Measurements from ENCODE around the gene PRG2. TPM values are rescaled to one million over a fixed set of nuclear protein-coding genes. Genes with fewer than 3 reads are reported as not detected.

Gene PRG2
- total RNA-seq, 1 experiment from 2014 or later = 0.57 TPM

- H3K27ac Mint-ChIP-seq = no peak overlapping the region
- TF ChIP-seq ZNF138 (CRISPR knock-in tag; conservative IDR thresholded peaks at IDR 0.05) (no peak), ELF4 (CRISPR knock-in tag; IDR thresholded peaks at IDR 0.05; ENCODE audit: low read depth) (no peak), MAX (CRISPR knock-in tag; IDR thresholded peaks at IDR 0.05) (no peak), ZNF317 (CRISPR knock-in tag; IDR thresholded peaks at IDR 0.05; ENCODE audit: borderline replicate concordance, low read depth) (no peak), ZSCAN18 (CRISPR knock-in tag; IDR thresholded peaks at IDR 0.05) (no peak), TEAD4 (CRISPR knock-in tag; IDR thresholded peaks at IDR 0.05) (no peak), NFE2L1 (CRISPR knock-in tag; IDR thresholded peaks at IDR 0.05) (no peak), NR2C2 (CRISPR knock-in tag; IDR thresholded peaks at IDR 0.05) (no peak), RELA (CRISPR knock-in tag; IDR thresholded peaks at IDR 0.05; ENCODE audit: borderline replicate concordance) (no peak), NFYB (CRISPR knock-in tag; conservative IDR thresholded peaks at IDR 0.05; ENCODE audit: low read depth) (no peak), ZNF281 (CRISPR knock-in tag; IDR thresholded peaks at IDR 0.05) (no peak), TEAD1 (CRISPR knock-in tag; IDR thresholded peaks at IDR 0.05) (no peak)
- TF ChIP-seq, protein P1, sequence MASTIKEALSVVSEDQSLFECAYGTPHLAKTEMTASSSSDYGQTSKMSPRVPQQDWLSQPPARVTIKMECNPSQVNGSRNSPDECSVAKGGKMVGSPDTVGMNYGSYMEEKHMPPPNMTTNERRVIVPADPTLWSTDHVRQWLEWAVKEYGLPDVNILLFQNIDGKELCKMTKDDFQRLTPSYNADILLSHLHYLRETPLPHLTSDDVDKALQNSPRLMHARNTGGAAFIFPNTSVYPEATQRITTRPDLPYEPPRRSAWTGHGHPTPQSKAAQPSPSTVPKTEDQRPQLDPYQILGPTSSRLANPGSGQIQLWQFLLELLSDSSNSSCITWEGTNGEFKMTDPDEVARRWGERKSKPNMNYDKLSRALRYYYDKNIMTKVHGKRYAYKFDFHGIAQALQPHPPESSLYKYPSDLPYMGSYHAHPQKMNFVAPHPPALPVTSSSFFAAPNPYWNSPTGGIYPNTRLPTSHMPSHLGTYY (CRISPR knock-in tag; IDR thresholded peaks at IDR 0.05) = no peak
- TF ChIP-seq, protein P2, sequence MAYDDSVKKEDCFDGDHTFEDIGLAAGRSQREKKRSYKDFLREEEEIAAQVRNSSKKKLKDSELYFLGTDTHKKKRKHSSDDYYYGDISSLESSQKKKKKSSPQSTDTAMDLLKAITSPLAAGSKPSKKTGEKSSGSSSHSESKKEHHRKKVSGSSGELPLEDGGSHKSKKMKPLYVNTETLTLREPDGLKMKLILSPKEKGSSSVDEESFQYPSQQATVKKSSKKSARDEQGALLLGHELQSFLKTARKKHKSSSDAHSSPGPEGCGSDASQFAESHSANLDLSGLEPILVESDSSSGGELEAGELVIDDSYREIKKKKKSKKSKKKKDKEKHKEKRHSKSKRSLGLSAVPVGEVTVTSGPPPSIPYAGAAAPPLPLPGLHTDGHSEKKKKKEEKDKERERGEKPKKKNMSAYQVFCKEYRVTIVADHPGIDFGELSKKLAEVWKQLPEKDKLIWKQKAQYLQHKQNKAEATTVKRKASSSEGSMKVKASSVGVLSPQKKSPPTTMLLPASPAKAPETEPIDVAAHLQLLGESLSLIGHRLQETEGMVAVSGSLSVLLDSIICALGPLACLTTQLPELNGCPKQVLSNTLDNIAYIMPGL (CRISPR knock-in tag; IDR thresholded peaks at IDR 0.05) = no peak
- ChIA-PET POLR2A (no interaction called here), CTCF (interaction anchor here (1.7 kb wide), 1 partner anchor 29 kb away, joined by 9 read pairs; no protein-coding TSS in a partner anchor)
- no peak overlapping the region for H3K4me3 Mint-ChIP-seq
- ATAC-seq (no peak), DNase-seq (ENCODE audit: low spot score) (no peak)
- H3K27me3 Mint-ChIP-seq (ENCODE audit: low read depth) = peaks cover 38% of the 10 kb centered on the region
- no peaks in the 10 kb centered on the region for H3K9me3 Mint-ChIP-seq
- peaks cover 8% of the 10 kb centered on the region for H3K36me3 Mint-ChIP-seq
- H3K4me1 Mint-ChIP-seq = peaks cover 29% of the 10 kb centered on the region
Measured at GRCh38 chr11:57428643-57429042, 38.2 kb upstream of the PRG2 start.

DNA sequence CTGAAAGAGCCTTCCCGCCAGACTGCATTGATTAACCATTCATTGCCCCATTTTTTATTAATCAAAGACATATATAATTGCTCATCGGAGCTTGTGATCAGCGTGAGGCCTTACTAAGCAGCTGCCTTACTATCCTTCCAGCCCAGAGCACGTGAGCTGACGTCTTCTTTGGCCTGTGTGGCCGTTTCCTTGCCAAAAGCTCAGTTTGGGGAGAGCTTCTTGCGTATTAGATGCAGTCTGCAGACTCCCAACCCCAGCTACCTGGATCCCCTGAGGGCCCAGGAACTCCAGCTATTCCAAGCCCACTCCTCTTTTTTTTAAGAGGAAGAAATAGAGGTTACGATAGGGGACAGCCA, 37.3 kb upstream of the PRG2 start:
- POLR2A ChIA-PET = no interaction called here
- Mint-ChIP-seq H3K4me1 (peaks cover 29% of the 10 kb centered on the region), H3K27me3 (ENCODE audit: low read depth) (peaks cover 38% of the 10 kb centered on the region), H3K36me3 (peaks cover 14% of the 10 kb centered on the region), H3K9me3 (no peaks in the 10 kb centered on the region), H3K27ac (no peak overlapping the region), H3K4me3 (peak overlapping the region; percentile 72)
- ATAC-seq (no peak), DNase-seq (ENCODE audit: low spot score) (no peak)
- CTCF ChIA-PET = interaction anchor here (0.7 to 4.2 kb wide), 4 partner anchors 30 to 82 kb away, joined by 3 to 26 read pairs (median 6); no protein-coding TSS in a partner anchor
- TF ChIP-seq, protein P3, sequence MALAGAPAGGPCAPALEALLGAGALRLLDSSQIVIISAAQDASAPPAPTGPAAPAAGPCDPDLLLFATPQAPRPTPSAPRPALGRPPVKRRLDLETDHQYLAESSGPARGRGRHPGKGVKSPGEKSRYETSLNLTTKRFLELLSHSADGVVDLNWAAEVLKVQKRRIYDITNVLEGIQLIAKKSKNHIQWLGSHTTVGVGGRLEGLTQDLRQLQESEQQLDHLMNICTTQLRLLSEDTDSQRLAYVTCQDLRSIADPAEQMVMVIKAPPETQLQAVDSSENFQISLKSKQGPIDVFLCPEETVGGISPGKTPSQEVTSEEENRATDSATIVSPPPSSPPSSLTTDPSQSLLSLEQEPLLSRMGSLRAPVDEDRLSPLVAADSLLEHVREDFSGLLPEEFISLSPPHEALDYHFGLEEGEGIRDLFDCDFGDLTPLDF (CRISPR knock-in tag; IDR thresholded peaks at IDR 0.05) = no peak
- no peak for TF ChIP-seq ZNF263 (CRISPR knock-in tag; IDR thresholded peaks at IDR 0.05; ENCODE audit: low read depth)
- no peak for TF ChIP-seq IRF1 (CRISPR knock-in tag; IDR thresholded peaks at IDR 0.05)
- no peak for TF ChIP-seq MYBL2 (CRISPR knock-in tag; IDR thresholded peaks at IDR 0.05)
- TF ChIP-seq, protein P1 (CRISPR knock-in tag; IDR thresholded peaks at IDR 0.05) = no peak
- TF ChIP-seq, protein P4, sequence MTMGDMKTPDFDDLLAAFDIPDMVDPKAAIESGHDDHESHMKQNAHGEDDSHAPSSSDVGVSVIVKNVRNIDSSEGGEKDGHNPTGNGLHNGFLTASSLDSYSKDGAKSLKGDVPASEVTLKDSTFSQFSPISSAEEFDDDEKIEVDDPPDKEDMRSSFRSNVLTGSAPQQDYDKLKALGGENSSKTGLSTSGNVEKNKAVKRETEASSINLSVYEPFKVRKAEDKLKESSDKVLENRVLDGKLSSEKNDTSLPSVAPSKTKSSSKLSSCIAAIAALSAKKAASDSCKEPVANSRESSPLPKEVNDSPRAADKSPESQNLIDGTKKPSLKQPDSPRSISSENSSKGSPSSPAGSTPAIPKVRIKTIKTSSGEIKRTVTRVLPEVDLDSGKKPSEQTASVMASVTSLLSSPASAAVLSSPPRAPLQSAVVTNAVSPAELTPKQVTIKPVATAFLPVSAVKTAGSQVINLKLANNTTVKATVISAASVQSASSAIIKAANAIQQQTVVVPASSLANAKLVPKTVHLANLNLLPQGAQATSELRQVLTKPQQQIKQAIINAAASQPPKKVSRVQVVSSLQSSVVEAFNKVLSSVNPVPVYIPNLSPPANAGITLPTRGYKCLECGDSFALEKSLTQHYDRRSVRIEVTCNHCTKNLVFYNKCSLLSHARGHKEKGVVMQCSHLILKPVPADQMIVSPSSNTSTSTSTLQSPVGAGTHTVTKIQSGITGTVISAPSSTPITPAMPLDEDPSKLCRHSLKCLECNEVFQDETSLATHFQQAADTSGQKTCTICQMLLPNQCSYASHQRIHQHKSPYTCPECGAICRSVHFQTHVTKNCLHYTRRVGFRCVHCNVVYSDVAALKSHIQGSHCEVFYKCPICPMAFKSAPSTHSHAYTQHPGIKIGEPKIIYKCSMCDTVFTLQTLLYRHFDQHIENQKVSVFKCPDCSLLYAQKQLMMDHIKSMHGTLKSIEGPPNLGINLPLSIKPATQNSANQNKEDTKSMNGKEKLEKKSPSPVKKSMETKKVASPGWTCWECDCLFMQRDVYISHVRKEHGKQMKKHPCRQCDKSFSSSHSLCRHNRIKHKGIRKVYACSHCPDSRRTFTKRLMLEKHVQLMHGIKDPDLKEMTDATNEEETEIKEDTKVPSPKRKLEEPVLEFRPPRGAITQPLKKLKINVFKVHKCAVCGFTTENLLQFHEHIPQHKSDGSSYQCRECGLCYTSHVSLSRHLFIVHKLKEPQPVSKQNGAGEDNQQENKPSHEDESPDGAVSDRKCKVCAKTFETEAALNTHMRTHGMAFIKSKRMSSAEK (CRISPR knock-in tag; IDR thresholded peaks at IDR 0.05; ENCODE audit: borderline replicate concordance) = no peak

Measured in WTC11 (cell line).